ENCODE results near the gene MMAB.

DNA sequence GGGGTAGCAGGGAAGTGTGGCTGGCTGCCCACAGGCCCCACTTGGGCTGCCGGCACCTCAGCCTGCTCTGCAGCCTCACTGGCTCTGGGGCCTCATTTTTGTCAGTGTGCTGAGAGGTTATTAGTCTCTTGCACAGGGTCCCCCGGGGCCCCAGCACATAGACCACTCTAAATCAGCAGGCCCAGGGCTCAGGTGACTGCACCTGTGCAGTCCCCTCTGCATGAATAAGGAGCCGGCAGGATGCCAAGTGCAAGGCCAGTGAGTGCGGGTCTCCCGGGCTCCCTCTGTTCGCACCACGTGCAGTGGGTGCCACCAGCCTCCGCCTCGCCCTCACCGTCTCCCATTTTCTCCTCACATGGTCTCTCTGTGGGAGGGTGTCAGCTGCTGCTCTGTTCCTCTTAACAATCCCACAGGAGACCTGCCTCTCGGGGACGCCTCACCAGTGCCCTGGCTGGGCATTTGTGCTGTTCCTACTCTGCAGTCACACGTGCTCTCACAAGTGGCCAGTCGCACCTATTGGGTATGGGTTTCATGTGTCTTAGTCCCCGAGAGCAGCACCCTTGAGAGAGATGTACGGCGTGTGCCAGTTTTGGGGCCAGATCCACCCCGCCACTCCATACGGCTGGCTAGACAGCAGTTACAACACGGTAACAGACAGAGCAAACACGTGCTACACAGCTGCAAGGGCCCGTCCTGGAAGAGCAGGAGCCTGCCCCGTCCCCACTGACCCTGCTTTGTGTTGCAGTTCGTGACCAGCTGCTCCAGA, 40.4 kb downstream of the MMAB start:
- no peak for TF ChIP-seq POLR2A (IDR thresholded peaks at IDR 0.05; ENCODE audit: low read depth, low read length)
- TF ChIP-seq, protein P1, sequence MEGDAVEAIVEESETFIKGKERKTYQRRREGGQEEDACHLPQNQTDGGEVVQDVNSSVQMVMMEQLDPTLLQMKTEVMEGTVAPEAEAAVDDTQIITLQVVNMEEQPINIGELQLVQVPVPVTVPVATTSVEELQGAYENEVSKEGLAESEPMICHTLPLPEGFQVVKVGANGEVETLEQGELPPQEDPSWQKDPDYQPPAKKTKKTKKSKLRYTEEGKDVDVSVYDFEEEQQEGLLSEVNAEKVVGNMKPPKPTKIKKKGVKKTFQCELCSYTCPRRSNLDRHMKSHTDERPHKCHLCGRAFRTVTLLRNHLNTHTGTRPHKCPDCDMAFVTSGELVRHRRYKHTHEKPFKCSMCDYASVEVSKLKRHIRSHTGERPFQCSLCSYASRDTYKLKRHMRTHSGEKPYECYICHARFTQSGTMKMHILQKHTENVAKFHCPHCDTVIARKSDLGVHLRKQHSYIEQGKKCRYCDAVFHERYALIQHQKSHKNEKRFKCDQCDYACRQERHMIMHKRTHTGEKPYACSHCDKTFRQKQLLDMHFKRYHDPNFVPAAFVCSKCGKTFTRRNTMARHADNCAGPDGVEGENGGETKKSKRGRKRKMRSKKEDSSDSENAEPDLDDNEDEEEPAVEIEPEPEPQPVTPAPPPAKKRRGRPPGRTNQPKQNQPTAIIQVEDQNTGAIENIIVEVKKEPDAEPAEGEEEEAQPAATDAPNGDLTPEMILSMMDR (IDR thresholded peaks at IDR 0.05; ENCODE audit: extremely low read depth in 1 of 2, insufficient read depth in 1 of 2, low read depth in 1 of 2, low read length in 2 of 2), result no peak

Data from endothelial cell of umbilical vein (primary cell).